Esophagus (tissue), 2 donors: ENCODE measurements around the gene NOL4L. TPM values are rescaled to one million over a fixed set of nuclear protein-coding genes. Genes with fewer than 3 reads are reported as not detected.

Source experiments
- H3K27ac ChIP-seq, 2 donors: one replicate each; pipeline ENCODE4 v1.5.1; 2013; ENCODE audit warnings: low read depth in 2 of 2, mild to moderate bottlenecking in 2 of 2, inconsistent platforms in 1 of 2, low read length in 1 of 2, moderate library complexity in 1 of 2
- H3K27me3 ChIP-seq, 2 donors: one replicate each; pipeline ENCODE4 v1.6.1; 2013; ENCODE audit warnings: low read length in 2 of 2, control low read depth in 1 of 2, mild to moderate bottlenecking in 1 of 2; ENCODE audit not compliant: insufficient read depth in 2 of 2, control insufficient read depth in 1 of 2
- H3K36me3 ChIP-seq, 2 donors: one replicate each; pipeline ENCODE4 v1.6.1; 2013; ENCODE audit warnings: low read length in 1 of 2; ENCODE audit not compliant: control insufficient read depth in 2 of 2, insufficient read depth in 2 of 2
- H3K4me1 ChIP-seq, 2 donors: one replicate each; pipeline ENCODE4 v1.6.1; 2013; ENCODE audit warnings: low read length in 1 of 2; ENCODE audit not compliant: control insufficient read depth in 2 of 2, insufficient read depth in 2 of 2
- H3K4me3 ChIP-seq, 2 donors: one replicate each; pipeline ENCODE4 v1.5.1; 2013; ENCODE audit warnings: low read length in 2 of 2, mild to moderate bottlenecking in 2 of 2, low read depth in 1 of 2, moderate library complexity in 1 of 2
- H3K9me3 ChIP-seq, 2 donors: one replicate each; pipeline ENCODE4 v1.6.1; 2013; ENCODE audit warnings: mild to moderate bottlenecking in 2 of 2, low read depth in 1 of 2, low read length in 1 of 2, moderate library complexity in 1 of 2; ENCODE audit not compliant: control insufficient read depth in 2 of 2, insufficient read depth in 1 of 2
- WGBS, 2 donors: extraction: QIAGEN DNeasy Blood & Tissue Kit; methylation state at CpG; one replicate each; pipeline ENCODE4 v1.1.7; 2013; 5-methylcytosine and 5-hydroxymethylcytosine counted together
- polyA plus RNA-seq, 2 donors: library from polyadenylated mRNA; stranded (reverse); fragments of 200-250 nt; gene quantifications; one replicate each; pipeline ENCODE4 v1.2.3, GENCODE V29; 2013
- donor health status: healthy with polysubstance abuse.
- donor health status: Bipolar disorder and iron deficiency.

Gene NOL4L
- polyA plus RNA-seq, 2 donors = 1.1 to 1.2 TPM

GRCh38 chr20:32446301-32447100 lies 138.6 kb downstream of the NOL4L start:
- 76 to 81% methylated on average over 14 of the region's 14 CpGs for WGBS, 2 donors
- Histone ChIP-seq H3K27me3 (no peaks in the 10 kb centered on the region), H3K9me3 (no peaks in the 10 kb centered on the region), H3K27ac (no peak overlapping the region), H3K4me3 (no peak overlapping the region), H3K4me1 (peaks cover 3 to 5% of the 10 kb centered on the region in 2 donors), H3K36me3 (peaks cover 0 to 7% of the 10 kb centered on the region in 2 donors)

- no peak overlapping the region for H3K27ac ChIP-seq
Observed at GRCh38 chr20:32445539-32446273, 139.4 kb downstream of the NOL4L start.

GRCh38 chr20:32444474-32445220 lies 140.5 kb downstream of the NOL4L start:
- 80 to 82% methylated on average over 7 of the region's 7 CpGs for WGBS, 2 donors
- Histone ChIP-seq H3K27me3 (no peaks in the 10 kb centered on the region), H3K4me3 (no peak overlapping the region), H3K4me1 (peaks cover 3 to 5% of the 10 kb centered on the region in 2 donors), H3K36me3 (peaks cover 0 to 2% of the 10 kb centered on the region in 2 donors), H3K27ac (no peak overlapping the region), H3K9me3 (no peaks in the 10 kb centered on the region)

More at GRCh38 chr20:32445539-32446273, 139.4 kb downstream of the NOL4L start:
- Histone ChIP-seq H3K4me1 (peaks cover 3 to 5% of the 10 kb centered on the region in 2 donors), H3K4me3 (no peak overlapping the region), H3K36me3 (peaks cover 0 to 3% of the 10 kb centered on the region in 2 donors), H3K9me3 (no peaks in the 10 kb centered on the region), H3K27me3 (no peaks in the 10 kb centered on the region)
- 38 to 46% methylated on average over 12 of the region's 12 CpGs for WGBS, 2 donors

- no peaks in the 10 kb centered on the region for H3K9me3 ChIP-seq
- no peaks in the 10 kb centered on the region for H3K27me3 ChIP-seq
- H3K4me1 ChIP-seq = peaks cover 3% of the 10 kb centered on the region in 2 donors
- H3K4me3 ChIP-seq = no peak overlapping the region
- peaks cover 2 to 9% of the 10 kb centered on the region in 2 donors for H3K36me3 ChIP-seq
- H3K27ac ChIP-seq = no peak overlapping the region
- WGBS, 2 donors = 88 to 89% methylated on average over 3 of the region's 3 CpGs
Observed at GRCh38 chr20:32443386-32443974, 141.7 kb downstream of the NOL4L start.

GRCh38 chr20:32442630-32443373 lies 142.3 kb downstream of the NOL4L start:
- whole genome bisulfite sequencing, 2 donors = 73 to 75% methylated on average over 10 of the region's 10 CpGs

GRCh38 chr20:32441638-32442037 lies 143.5 kb downstream of the NOL4L start:
- Histone ChIP-seq H3K4me1 (peaks cover 0 to 3% of the 10 kb centered on the region in 2 donors), H3K27me3 (no peaks in the 10 kb centered on the region), H3K4me3 (no peak overlapping the region), H3K9me3 (no peaks in the 10 kb centered on the region), H3K36me3 (peaks cover 4 to 17% of the 10 kb centered on the region in 2 donors), H3K27ac (no peak overlapping the region)
- 95 to 96% methylated on average over 4 of the region's 4 CpGs for WGBS, 2 donors

More at GRCh38 chr20:32442630-32443373, 142.3 kb downstream of the NOL4L start:
- Histone ChIP-seq H3K27ac (no peak overlapping the region), H3K36me3 (peaks cover 4 to 12% of the 10 kb centered on the region in 2 donors), H3K9me3 (no peaks in the 10 kb centered on the region), H3K4me3 (no peak overlapping the region), H3K4me1 (peaks cover 0 to 3% of the 10 kb centered on the region in 2 donors), H3K27me3 (no peaks in the 10 kb centered on the region)

GRCh38 chr20:32440758-32441078 lies 144.4 kb downstream of the NOL4L start:
- Histone ChIP-seq H3K27ac (no peak overlapping the region), H3K36me3 (peaks cover 10 to 22% of the 10 kb centered on the region in 2 donors), H3K9me3 (no peaks in the 10 kb centered on the region), H3K27me3 (no peaks in the 10 kb centered on the region), H3K4me3 (no peak overlapping the region), H3K4me1 (peaks cover 0 to 1% of the 10 kb centered on the region in 2 donors)
- 91 to 92% methylated on average over 4 of the region's 4 CpGs for WGBS, 2 donors

GRCh38 chr20:32440069-32440757 lies 144.9 kb downstream of the NOL4L start:
- no peak overlapping the region for H3K27ac ChIP-seq
- no peaks in the 10 kb centered on the region for H3K9me3 ChIP-seq
- H3K4me3 ChIP-seq = no peak overlapping the region
- peaks cover 12 to 27% of the 10 kb centered on the region in 2 donors for H3K36me3 ChIP-seq
- no peaks in the 10 kb centered on the region for H3K4me1 ChIP-seq
- WGBS, 2 donors = 81 to 90% methylated on average over 6 of the region's 6 CpGs
- no peaks in the 10 kb centered on the region for H3K27me3 ChIP-seq
